Measurements from ENCODE around the gene TVP23C.

- TF ChIP-seq POLR2A (IDR thresholded peaks at IDR 0.05): no peak
- no peak for TF ChIP-seq CTCF (IDR thresholded peaks at IDR 0.05)
Observed at GRCh38 chr17:15480204-15480603, 83.1 kb downstream of the TVP23C start.

Measured in stomach (tissue), 4 donors.